GM18858 (cell line): Measurements from ENCODE around the gene AMFR.

Experiments used
- ATAC-seq: cut with Tn5 transposase; IDR thresholded peaks from one replicate; pipeline ENCODE4 v1.9.1; 2021; ENCODE audit not compliant: unreplicated experiment

Gene AMFR

DNA sequence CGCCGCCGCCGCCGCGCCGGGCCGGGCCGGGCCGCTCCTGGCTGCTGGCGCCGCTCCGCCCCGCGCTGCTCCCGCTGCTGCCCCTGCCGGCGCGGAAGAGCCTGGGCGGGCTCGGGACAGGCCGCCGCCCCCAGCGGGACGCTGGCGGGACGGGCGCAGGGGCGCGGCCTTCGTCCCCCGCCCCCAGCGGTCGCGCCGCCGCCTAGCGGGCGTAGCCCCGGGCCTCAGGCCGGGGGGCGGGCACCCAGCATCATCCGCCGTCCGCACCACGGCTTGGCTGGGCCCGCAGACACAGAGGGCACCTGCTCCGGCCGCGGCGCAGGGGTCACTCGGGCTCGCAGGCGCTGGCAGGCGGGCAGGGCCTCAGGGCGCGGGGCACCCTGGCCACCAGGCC is at the start of gene AMFR:
Gene AMFR (minus strand): TSS at position 107 of the 394 bp plus-strand sequence. CDS start 218 bp downstream, outside the sequence.
- peak; percentile 51 for ATAC-seq

DNA sequence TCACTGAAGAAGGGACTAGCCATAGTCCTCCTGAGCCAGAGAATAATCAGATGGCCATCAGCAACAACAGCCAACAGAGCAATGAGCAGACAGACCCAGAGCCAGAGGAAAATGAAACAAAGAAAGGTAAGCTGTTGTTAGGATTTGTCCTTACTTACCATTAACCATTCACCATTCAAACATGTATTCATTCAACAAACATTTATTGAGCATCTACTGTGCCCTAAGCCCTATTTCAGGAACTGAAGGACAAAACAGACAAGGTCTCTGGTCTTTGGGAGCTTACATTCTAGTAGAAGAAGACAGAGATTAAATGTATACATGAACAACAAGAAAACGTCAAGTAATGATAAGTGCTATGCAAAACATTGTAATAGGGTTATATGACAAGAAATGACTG is 45.3 kb upstream of the AMFR start:
- no peak for ATAC-seq

DNA sequence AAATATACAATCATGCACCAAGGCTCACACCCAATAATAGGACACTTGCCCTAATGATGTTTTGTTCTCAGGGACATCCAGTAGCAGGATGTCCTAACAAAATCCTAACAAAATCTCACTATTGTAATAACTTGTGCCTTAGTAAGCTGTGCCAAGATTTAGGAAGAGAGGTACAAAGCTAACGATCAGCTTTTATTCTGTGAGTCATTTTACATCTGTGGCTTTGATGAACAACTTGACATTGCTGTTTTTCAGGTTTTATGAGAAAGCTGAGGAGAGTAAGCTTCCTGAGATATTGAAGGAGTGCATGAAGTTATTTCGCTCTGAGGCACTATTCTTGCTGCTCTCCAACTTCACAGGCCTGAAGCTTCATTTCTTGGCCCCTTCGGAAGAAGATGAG is 44.9 kb upstream of the AMFR start:
- ATAC-seq, result no peak

DNA sequence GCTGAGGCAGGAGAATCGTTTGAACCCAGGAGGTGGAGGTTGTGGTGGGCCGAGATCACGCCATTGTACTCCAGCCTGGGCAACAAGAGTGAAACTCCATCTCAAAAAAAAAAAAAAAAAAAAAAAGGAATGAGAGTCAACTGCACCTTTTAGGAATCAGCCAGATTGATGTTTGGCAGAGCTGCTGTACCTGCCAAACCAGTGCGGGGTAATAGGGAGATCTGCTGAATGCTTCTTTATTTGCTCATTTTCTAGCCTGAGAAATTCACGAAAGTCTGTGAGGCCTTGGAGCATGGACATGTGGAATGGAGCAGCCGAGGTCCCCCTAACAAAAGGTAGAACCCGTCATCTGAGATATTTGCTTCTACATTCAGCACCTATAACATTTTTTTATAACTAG is 44.4 kb upstream of the AMFR start:
- no peak for ATAC-seq

DNA sequence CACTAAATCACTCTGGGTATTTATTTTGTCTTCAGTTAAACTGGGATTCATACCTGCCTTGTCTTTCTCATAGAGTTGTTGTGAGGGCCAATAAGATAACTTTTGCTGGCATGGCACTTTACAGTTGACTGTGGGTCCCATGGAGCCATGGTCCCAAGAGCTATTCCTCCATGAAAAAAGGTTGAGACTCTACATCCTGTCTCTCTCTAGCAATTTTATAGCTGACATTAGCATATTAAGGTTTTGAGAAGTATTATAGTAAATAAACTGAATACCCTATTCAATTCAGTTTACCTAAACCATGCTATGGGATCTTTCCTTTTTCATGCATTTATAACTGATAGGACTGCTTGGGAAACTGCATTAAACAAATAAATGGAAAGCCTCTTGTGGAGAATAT is 43.5 kb upstream of the AMFR start:
- no peak for ATAC-seq

DNA sequence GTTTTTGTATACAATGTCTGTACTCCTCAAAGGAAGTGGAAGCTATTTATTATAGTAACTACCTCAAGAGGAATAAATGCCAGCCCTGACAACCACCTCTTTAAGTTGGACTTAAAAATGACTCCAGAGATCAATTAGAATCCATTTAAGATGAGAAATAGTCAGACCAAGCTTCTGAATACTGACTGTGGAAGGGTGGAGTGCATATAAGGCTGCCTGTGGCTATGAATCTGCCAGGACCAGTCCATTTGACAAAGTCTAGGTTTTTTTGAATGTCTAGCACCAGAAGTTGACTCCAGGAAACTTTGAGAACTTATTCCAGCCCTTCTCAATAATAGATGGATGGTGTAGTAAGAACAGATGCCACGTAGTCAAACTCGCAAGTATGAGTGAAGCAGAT is 41.0 kb upstream of the AMFR start:
- no peak for ATAC-seq

DNA sequence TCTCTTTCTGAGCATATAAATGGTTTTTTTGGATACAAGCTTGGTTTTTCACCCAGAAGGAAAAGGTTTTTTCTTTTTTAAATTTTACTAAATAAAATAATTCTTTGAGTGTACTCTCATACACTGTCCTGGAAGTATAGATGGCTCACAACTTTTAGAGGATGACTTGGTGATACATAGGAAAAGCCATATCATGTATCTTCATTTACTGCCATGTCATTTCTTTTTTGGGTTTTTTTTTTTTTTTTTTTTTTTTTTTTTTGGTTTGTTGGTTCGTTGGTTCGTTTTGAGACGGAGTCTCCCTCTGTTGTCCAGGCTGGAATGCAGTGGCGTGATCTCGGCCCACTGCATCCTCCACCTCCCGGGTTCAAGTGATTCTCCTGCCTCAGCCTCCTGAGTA is 37.8 kb upstream of the AMFR start:
- no peak for ATAC-seq

DNA sequence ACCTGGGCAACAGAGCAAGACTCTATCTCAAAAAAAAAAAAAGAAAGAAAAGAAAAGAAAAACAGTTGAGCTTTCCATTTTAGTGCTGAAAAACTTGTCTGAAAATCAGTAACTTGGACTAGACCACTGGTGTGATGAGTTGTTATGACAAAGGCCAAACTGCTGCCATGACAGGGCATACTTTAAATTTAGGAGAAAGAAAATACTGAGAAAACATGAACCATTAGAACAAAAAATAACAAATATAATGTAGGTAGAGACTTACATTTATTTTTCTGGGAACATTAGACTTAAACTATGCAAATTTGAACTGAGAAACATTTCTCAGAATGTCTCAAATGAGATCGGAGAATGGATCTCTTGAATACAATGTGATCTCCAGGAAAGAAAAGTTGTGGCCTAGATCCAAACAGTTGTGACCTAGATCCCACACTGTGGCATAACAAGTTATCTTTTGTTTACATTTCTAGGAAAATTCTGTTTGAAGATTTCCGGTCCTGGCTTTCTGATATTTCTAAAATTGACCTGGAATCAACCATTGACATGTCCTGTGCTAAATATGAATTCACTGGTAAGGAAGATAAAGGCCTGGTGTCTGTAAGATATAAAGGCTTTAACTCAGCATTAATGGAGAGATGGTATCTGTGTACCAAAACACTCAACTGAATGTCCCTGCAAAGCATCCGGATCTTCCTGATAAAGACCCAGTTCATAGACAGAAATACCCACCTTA is 36.9 kb upstream of the AMFR start:
- ATAC-seq, result no peak

DNA sequence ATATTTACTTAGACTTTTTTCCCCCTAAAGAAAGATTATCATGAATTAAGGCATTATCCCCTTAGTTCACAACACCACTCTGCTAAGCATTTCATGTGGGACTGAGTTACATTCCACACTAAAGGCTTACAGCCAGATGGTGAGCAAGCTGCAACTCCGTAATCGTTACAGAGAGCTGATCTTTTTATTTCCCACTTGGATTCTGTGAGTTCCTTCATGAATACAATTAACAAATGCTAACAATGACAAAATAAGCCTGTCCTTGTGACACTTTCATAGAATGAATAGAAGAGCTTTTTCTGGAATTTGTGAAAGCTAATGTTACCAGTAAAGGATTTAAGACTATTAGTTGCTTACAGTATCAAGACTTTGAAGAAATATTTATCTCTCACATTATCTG is 34.8 kb upstream of the AMFR start:
- ATAC-seq, result no peak

DNA sequence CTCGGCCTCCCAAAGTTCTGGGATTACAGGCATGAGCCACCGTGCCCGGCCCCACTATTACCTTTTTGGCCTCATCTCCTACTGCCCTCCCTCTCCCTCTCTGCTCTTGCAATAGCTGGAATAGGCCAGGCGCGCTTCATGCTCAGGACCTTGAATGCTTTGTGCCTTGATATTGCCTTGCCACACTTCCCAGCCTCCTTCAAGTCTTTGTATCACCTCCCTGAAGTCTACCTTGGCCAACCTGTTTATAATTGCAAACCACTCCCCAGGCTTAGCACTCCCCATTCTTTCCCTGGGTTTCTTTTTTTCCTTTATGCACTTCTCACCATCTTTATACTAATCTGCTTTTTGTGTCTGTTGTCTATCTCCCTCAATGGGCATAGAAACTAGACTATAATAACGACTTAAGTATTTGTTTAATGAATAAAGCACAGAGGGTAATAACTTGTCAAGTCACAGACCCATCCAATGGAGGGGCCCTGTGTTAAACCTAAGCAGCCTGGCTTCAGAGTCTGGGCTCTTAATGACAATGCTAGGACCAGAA is 32.7 kb upstream of the AMFR start:
- no peak for ATAC-seq

DNA sequence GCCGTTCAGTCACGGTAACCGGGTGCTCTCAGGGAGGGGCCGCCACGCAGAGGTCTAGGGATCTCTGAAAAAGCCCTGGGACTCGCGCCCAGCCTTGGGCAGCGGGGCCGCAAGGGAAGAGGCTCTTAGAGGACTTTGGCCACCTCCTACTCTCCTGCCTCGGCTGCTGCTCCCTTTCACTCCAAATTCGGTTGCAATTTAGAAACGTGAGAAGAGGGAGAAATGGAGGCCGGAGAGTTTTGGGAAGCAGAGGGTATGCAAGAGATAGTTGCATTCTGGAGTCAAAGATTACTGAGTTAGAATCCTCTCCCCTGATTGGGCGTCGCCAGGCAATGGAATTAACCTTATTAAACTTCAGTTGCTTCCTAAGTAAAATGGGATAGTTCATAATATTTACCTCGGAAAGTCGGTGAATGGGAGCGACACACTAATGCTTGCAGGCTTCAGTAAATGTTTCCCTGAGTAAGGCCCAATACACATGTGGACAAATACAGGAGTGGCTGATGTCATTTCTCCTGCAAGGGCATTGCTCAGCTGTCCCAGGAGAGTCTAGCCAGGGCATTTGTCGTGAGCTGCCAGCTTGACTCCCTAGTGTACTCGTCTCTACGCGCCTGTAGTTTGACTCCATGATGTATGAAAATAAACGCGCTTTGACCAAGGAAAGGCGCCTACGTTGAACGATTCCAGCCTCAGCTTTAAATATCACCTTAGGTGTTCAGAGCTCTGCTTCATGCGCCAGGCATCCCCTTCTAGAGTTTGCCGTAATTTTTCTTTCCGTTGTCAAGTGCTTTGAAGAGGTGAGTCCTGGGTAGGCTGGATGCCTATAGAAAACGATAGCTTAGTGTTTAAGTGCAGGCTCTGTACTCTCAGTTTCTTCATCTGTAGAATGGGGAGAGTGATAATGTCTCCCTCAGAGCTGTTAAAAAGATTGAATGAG is 26.7 kb upstream of the AMFR start:
- peak; percentile 20 for ATAC-seq

DNA sequence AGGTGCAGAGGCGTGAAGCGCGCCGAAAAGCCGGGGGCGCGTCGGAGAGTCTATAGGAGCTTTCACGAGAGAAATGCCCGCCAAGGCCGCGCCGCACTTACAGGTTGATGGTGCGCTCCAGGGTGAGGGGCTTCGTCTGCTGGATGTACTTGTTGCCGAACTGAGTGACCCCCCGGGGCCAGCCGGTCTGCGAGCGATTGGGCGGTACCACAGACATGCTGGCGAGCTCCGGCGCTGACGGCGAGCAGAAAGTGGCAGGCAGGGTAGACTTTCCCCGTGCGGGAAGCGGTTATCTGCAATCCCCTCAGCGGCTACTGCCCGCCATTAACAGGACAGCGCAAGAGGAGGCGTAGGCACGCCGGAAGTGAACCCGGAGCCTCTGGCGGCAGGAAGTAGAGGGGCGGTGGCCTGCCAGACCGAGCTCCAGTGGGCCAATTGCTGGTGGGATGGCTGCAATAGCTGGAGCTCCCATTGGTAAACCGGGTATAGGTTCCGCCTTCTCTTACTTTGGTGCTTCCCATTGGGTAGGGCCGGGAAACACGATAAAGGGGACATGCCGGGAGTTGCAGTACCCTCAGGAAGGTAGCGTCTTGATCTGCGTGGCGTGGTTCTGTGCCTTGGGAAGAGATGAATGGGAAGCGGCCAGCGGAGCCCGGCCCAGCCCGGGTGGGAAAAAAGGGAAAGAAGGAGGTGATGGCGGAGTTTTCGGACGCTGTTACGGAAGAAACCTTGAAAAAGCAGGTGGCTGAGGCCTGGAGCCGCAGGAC is 25.8 kb upstream of the AMFR start, which contains the start of the genes NUDT21 and OGFOD1:
Gene NUDT21 (minus strand): TSS at position 347 of the 767 bp plus-strand sequence. CDS start 130 bp downstream, at position 217.
Gene OGFOD1 (plus strand): TSS at position 569 of the 767 bp plus-strand sequence. CDS start 59 bp downstream, at position 628.
- ATAC-seq, result peak; percentile 93

DNA sequence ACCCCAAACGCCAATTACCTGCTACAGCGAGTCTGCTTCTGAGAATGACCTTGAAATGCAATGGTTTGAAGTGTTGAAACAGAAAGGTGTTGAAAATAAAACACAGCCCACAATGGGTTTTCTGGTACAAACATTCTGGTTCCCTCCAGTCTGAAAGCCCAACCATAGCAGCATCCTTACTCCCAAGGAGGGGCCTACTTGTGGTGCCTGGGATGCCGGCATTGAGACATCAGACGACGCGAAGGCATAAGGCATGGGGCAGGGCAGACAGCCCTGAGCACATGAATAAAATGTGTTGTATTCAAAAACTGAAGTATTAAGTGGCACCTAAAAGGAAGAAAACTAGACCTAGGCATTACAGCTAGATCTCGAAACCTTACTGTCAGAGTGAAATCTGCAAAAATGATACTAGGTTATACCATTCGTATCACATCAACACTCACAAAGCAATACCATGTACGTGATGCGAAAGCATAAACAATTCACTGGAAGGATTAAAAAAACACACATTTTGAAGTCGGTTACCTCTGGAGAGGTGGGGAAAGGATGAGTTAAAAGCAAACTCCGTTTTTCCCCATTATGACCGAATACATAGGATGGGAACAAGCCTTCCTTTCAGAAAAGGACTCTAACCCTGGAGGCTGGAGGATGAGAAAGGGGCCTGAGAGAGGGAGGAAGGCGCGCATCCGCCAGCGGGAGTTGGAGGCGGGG is 25.1 kb upstream of the AMFR start:
- ATAC-seq, result peak; percentile 15

DNA sequence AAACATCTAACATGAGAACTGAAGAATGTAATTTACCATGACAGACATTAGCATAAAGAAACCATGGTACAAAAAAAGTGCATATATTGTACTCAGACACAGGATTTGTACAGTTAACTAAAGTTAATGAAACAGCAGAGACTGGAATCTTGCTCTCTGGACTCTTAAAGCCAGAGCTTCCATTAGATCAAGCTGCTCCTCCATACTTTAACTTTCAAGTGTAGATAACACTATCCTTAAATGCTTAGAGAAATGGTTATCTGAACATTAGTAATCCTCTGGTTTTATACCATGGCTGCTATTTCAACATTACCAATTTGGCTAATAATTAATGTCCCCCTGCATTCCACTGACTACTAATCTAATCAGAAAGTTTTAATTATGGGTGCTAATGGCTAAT is 22.7 kb upstream of the AMFR start:
- ATAC-seq, result no peak

DNA sequence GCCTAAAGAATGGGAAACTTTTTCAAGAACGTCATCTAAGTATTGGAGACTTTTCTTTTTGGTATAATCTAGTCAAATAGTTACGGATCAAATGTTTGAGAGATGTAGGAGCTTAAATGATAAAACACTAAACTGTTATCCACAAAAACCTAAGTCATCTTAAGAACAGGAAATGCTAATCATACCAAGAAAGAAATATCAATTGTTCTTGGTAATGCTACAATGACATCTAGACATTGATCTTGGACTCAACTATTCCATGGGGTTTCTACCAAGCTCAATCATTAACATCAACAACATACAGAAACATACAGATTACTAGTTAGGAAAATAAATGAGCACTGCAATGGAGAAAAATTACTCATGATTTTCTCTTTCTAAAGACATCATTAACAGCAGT is 21.9 kb upstream of the AMFR start:
- no peak for ATAC-seq

DNA sequence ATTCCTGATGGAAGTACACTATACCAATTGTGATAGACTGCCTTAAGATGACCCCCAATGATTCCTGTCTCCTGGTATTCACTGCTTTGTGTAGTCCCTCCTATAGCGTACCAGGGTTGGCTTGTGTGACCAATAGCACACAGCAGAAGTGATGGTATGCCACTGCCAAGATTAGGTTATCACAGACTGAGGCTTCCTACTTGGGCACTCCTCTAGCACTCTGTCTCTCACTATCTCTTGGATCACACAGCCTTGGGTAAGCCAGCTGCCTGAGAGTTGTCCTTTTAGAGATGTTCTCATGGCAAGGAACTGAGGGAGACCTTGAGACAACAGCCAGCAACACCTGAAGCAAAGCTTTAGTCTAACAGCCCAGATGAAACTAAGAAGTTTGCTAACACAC is 12.7 kb upstream of the AMFR start:
- no peak for ATAC-seq

DNA sequence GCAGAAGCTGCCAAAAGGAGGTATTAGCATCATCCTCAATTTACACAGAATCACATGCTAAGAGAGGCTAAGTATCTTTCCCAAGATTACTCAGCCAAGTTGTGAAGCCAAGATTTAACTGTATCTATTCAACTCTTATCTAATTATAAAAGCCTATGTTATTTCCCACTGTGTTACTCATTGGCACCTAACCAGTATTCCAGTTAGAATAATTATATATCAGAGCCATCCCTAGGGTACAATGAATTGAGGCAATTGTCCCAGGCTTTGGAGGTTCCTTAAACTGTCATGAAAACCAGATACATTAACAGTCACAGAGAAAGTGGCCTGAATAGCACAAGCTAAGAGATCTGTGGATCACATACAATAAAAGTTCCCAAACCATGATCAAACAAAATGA is 10.9 kb upstream of the AMFR start:
- no peak for ATAC-seq

DNA sequence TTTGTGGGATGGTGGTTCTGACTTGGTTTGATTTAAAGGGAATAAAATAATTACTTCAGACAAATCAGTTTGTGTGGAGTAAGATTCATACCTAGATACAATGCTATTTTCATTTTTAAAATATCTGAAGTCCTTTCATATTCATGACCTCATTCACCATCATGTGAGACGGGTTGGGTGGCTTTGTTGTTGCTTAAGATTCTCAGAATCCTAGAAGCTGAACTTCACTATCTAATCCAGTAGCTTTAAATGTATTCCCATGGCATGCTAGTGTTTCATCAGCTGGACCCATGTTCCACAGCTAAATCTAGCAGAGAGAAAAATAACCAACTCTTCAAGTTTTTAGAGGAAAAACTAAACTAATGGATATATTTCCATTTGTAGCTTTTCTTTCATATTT is 2.7 kb upstream of the AMFR start:
- no peak for ATAC-seq

DNA sequence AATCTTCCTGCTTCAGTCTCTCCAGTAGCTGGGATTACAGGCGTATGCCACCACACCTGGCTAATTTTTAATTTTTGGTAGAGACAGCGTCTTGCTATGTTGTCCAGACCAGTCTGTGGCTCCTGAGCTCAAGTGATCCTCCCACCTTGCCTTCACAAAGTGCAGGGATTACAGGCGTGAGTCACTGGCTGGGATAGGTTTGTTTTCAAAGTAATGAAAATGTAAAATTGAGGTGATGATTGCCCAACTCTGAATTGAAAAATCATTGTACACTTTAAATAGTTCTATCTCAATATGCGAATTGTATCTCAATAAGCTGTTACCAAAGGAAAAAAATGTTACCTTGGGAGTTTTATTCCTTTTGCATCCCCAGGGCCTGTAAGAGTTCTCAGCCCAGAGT is 1.2 kb upstream of the AMFR start:
- no peak for ATAC-seq

DNA sequence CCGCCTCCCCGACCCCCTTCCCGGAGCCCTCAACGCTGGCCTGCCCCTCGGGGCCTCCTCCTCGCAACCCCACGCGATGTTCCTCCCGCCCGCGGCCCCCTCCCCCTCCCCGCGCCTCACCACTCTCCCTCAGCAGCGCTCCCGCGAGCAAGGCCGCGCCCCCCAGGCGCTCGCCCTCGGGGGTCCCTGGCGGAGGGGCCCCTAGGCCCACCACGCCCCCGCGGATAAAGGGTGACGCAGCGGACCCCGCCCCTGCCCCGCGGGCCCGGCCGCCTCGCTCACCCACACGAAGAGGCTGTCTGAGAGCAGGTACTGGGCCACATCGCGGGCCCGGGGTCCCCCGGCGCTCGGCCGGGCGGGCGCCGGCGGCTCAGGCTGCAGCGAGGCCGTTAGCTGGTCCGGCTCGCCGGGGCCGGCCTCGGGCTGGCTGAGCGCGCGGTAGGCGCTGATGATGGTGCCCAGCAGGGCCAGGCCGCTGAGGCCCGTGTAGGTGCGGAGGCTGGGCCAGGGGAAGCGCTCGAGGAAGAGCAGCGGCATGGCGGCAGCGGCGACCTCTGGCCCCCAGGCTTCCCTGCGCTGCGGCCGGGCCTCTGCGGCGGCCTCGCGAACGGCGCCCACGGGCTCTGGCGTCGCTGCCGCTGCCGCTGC is 430 bp downstream of the AMFR start:
- ATAC-seq, result peak; percentile 23
